Duodenal mucosa (tissue), 2 donors: ENCODE data around the gene KRTAP2-2.

Source experiments
- H3K27ac ChIP-seq: one replicate; pipeline ENCODE4 v1.7.0; 2013; ENCODE audit warnings: low read depth, low read length
- H3K27me3 ChIP-seq, 2 donors: one replicate each; pipeline ENCODE4 v1.7.0; 2013; ENCODE audit warnings: low read length in 2 of 2, control low read depth in 1 of 2; ENCODE audit not compliant: insufficient read depth in 2 of 2, control insufficient read depth in 1 of 2
- H3K36me3 ChIP-seq, 2 donors: one replicate each; pipeline ENCODE4 v1.7.0; 2013; ENCODE audit warnings: low read length in 2 of 2, control low read depth in 1 of 2; ENCODE audit not compliant: insufficient read depth in 2 of 2, control insufficient read depth in 1 of 2
- H3K4me1 ChIP-seq, 2 donors: one replicate each; pipeline ENCODE4 v1.7.0; 2013; ENCODE audit warnings: low read length in 2 of 2, control low read depth in 1 of 2; ENCODE audit not compliant: insufficient read depth in 2 of 2, control insufficient read depth in 1 of 2
- H3K4me3 ChIP-seq, 2 donors: one replicate each; pipeline ENCODE4 v1.7.0; 2013; ENCODE audit warnings: low read length in 2 of 2, low read depth in 1 of 2
- H3K9ac ChIP-seq, 2 donors: one replicate each; pipeline ENCODE4 v1.7.0; 2013; ENCODE audit warnings: low read length in 2 of 2, low read depth in 1 of 2
- H3K9me3 ChIP-seq, 2 donors: one replicate each; pipeline ENCODE4 v1.7.0; 2013; ENCODE audit warnings: low read length in 2 of 2, control low read depth in 1 of 2; ENCODE audit not compliant: control insufficient read depth in 1 of 2

The KRTAP2-2 gene

DNA sequence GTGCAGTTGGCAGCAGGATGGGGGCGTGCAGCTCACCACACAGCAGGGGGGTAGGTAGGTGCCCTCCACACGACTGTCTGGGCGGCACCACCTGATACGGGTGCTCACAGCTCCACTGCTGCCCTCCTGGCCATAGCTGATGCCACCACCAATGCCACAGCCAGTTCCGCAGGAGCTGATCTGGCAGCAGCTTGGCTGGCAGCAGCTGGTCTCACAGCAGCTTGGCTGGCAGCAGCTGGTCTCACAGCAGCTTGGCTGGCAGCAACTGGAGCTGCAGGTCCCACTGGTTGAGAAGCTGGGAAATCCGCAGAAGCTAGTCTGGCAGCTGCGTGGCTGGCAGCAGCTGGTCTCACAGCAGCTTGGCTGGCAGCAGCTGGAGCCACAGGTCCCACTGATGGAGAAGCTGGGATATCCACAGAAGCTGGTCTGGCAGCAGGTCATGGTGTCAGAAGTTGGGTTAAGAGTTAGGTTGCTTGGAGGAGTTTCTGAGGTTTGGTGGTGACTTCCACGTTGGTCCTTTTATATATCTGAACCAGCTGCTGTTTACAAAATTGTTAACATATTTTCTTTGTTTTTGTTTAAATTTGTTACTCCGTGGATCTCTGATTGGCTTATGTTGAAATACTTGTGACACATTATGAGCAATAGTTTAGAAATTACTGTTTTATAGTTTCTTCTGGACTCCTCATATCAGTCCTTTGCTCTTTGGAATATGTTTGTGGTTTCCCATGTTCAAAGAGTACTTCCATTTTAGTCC, 28.1 kb downstream of the KRTAP2-2 start, which contains the start of gene KRTAP1-5:
Gene KRTAP1-5 (minus strand): TSS at position 494 of the 757 bp plus-strand sequence. CDS start 53 bp downstream, at position 441.
- H3K4me3 ChIP-seq, result no peak within 1 kb of the TSS

DNA sequence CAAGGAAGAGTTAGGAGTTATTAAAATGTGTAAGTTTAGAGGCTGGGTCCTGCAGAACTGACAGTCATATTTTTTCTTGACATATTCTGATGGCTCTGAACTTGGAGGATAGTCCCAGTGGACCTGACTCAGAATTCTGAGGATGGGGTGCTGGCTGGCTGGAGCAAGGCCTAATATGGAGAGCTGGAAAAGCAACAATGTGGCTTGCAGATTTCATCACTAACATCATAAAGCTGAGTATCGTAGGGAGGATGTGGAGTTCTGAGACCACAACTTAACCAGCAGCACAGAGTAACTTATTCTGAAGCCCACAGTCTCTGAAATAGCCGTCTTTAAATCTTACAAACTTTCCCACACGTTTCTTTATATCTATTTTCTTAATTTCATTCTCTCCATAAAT, 30.3 kb downstream of the KRTAP2-2 start:
- Histone ChIP-seq H3K27ac (no peak overlapping the region), H3K9me3 (no peaks in the 10 kb centered on the region), H3K27me3 (peaks cover 0 to 3% of the 10 kb centered on the region in 2 donors), H3K36me3 (no peaks in the 10 kb centered on the region), H3K4me3 (no peak overlapping the region), H3K9ac (no peak overlapping the region), H3K4me1 (no peaks in the 10 kb centered on the region)

More for the DNA sequence above, 28.1 kb downstream of the KRTAP2-2 start, which contains the start of gene KRTAP1-5:
- Histone ChIP-seq H3K9ac (no peak within 1 kb of the TSS), H3K4me1 (no peaks in the 10 kb centered on the region), H3K36me3 (no peaks in the 10 kb centered on the region), H3K27me3 (peaks cover 0 to 3% of the 10 kb centered on the region in 2 donors), H3K27ac (no peak within 1 kb of the TSS), H3K9me3 (no peaks in the 10 kb centered on the region)

DNA sequence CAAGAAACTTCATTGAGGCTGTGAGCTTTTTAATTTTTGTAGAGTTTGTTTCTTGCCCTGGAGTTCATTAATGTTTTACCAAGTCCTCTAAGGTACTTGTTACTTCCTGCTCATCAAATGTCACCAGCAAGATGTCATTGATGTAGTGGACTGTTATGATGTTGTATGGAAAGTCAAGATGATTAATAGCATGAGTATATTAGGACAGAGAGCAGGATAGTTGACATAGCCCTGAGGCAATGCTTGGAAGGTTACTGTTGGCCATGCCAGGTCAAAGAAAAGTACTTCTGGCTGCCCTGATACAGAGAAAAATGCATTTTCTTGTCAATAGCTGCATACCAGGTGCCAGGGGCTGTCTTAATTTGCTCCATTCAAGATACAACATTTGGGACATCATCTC, 34.7 kb downstream of the KRTAP2-2 start:
- Histone ChIP-seq H3K27ac (no peak overlapping the region), H3K36me3 (no peaks in the 10 kb centered on the region), H3K4me3 (no peak overlapping the region), H3K9me3 (no peaks in the 10 kb centered on the region), H3K9ac (no peak overlapping the region), H3K4me1 (no peaks in the 10 kb centered on the region), H3K27me3 (no peaks in the 10 kb centered on the region)

DNA sequence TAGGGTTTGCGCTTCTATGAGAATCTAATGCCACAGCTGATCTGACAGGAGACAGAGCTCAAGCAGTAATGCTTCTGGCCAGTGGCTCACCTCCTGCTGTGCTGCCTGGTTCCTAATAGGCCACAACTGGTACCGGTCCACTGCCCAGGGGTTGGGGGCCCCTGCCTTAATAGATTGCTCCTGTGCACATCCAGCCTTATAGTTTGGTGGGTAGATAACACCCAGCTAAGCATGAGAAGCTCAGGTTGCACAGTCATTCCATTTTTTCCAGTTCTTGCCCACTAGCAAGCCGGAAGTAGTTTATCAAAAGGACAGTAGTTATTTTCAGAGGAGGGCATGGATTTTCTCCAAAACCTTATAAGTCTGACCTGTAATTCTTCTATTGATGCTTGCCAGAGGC, 35.6 kb downstream of the KRTAP2-2 start:
- Histone ChIP-seq H3K36me3 (no peaks in the 10 kb centered on the region), H3K27me3 (no peaks in the 10 kb centered on the region), H3K9me3 (no peaks in the 10 kb centered on the region), H3K4me1 (no peaks in the 10 kb centered on the region), H3K4me3 (no peak overlapping the region), H3K9ac (no peak overlapping the region), H3K27ac (no peak overlapping the region)

DNA sequence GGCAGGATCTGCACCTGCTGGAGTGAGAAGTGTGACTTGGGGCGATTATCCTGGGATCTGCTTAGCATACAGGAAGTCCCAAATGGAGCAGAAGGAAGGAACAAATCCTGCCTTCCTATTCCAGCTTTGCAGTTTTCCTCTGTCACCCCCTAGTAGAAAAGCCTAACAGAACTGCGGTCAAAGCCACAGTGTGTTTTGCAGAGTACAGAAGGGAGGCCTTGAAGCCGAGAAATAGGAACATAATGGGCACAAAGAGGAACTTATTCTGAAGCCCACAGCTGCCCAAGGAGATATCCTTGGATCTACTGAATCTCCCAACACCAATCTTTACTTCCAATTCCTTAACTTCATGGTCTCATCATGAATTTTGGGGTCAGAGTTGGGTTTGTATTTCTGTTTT, 36.5 kb downstream of the KRTAP2-2 start:
- no peak overlapping the region for H3K27ac ChIP-seq
- no peak overlapping the region for H3K4me3 ChIP-seq
- no peaks in the 10 kb centered on the region for H3K36me3 ChIP-seq
- no peaks in the 10 kb centered on the region for H3K4me1 ChIP-seq
- no peak overlapping the region for H3K9ac ChIP-seq
- H3K9me3 ChIP-seq, result no peaks in the 10 kb centered on the region
- no peaks in the 10 kb centered on the region for H3K27me3 ChIP-seq

DNA sequence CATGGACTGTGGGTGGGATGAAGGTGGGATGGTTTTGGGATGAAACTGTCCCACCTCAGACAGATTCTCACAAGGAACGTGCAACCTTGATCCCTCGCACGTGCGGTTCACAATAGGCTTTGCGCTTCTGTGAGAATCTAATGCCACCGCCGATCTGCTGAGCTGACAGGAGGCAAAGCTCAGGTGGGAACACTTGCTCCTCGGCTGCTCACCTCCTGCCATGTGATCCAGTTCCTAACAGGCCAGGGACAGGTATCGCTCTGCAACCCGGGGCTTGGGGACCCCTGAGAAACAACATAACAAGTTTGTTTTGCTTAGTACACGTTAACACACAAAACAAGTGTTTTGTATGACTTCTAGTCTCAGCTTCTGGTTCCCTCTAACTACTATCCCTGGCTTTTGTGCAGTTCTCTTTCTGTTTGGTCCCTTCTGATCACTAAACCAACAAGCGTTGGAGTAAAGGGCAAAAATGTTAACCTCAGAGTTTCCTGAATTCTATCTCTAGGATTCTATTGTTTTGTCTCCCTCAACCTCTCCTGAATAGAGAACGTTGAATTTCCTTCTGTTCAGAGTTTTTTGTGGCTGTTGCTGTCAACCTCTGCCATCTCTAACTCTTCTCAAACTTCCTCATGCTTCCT, 38.3 kb downstream of the KRTAP2-2 start:
- Histone ChIP-seq H3K9ac (no peak overlapping the region), H3K9me3 (no peaks in the 10 kb centered on the region), H3K4me1 (no peaks in the 10 kb centered on the region), H3K27me3 (no peaks in the 10 kb centered on the region), H3K27ac (no peak overlapping the region), H3K36me3 (no peaks in the 10 kb centered on the region), H3K4me3 (no peak overlapping the region)

DNA sequence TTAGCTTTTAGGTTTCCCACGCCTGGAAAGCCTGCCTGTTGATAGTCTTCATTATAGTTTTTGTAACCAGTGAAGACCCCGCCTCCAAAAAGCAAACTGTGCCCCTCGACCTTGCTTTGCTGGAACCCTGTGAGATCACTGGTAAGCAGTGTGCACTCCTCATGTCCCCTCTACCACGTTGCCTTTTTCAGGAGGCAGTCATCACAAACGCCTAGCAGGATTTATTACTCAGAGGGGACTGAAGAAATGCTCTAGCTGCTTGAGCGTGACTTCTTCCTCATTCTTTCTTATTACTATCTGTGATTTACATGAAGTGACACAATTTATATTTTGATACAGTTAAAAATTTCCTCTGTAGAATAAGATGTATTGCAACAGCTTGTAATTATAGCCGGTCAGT, 39.6 kb downstream of the KRTAP2-2 start:
- H3K27me3 ChIP-seq, result no peaks in the 10 kb centered on the region
- H3K27ac ChIP-seq, result no peak overlapping the region
- H3K4me1 ChIP-seq, result no peaks in the 10 kb centered on the region

DNA sequence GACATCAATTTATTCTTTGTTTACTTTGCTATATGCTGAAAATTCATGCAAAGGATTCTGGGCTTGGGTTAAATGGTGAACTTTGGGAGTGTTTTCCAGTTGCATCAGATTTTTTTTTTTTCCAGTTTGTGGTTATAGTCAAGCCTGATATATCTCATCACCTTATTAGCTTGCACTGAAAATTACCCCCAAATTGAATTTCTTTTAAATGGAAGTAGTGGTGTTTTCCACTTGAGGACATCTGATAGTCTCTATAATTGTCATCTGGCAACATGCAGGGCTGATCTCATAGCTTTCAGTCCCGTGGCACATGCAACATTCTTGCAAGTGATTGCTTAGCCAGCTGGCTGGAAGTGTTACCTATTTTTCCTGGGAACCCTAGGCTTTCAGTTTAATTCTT, 41.4 kb downstream of the KRTAP2-2 start:
- Histone ChIP-seq H3K36me3 (no peaks in the 10 kb centered on the region), H3K9ac (no peak overlapping the region), H3K27ac (no peak overlapping the region), H3K27me3 (no peaks in the 10 kb centered on the region), H3K4me3 (no peak overlapping the region), H3K4me1 (no peaks in the 10 kb centered on the region), H3K9me3 (no peaks in the 10 kb centered on the region)

More for the DNA sequence above, 39.6 kb downstream of the KRTAP2-2 start:
- Histone ChIP-seq H3K4me3 (no peak overlapping the region), H3K36me3 (no peaks in the 10 kb centered on the region), H3K9me3 (no peaks in the 10 kb centered on the region), H3K9ac (no peak overlapping the region)

DNA sequence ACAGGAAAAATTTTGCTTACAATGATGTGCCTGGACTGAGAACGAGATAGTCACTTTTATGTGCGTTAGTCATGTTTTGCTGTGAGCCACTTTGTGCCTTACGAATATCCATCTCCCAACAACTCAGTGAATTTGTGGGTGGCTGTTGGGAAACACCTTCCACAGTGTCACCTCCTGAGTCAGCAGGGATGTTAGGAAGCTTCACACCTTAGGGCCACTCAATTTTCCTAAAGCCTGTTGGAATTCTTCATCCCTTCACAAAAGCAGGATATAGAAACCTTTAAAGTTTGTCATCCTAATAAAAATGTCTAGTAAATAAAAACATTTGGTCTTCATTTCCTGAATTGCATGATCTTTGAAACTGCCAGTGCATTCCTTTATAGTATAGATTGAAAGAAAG, 41.8 kb downstream of the KRTAP2-2 start:
- no peaks in the 10 kb centered on the region for H3K27me3 ChIP-seq
- no peaks in the 10 kb centered on the region for H3K4me1 ChIP-seq
- no peaks in the 10 kb centered on the region for H3K9me3 ChIP-seq
- H3K9ac ChIP-seq, result no peak overlapping the region
- H3K27ac ChIP-seq, result no peak overlapping the region
- no peak overlapping the region for H3K4me3 ChIP-seq
- no peaks in the 10 kb centered on the region for H3K36me3 ChIP-seq

DNA sequence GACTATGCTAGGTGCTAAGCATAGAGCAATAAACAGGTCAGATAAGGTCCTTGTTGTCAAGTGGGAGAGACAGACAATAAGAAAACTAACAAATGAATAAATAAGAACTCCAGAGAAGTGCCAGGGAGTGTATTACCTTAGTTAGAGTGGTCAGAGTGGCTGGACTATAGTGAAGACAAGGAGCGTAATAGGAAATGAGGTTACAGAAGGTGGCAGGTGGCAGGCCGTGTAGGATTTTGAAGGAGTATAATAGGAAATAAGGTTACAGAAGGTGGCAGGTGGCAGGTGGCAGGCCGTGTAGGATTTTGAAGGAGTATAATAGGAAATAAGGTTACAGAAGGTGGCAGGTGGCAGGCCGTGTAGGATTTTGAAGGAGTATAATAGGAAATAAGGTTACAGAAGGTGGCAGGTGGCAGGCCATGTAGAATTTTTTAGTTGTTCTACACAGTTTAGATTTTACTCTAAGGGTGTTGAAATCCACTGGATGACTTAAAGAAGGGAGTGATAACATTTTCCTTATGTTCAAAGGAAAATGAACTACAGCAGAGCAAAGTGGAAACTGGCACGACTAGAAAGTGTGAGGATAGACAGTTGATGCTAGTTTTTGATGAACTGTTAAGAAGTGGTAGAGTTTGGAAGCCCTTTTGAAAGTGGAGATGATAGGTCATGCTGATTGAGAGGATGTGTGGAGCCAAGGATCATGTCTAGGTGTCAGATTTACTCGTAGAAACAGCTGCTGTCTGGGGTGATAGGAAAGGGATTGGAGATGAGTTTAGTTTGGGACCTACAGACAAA, 42.5 kb downstream of the KRTAP2-2 start:
- Histone ChIP-seq H3K9ac (no peak overlapping the region), H3K36me3 (no peaks in the 10 kb centered on the region), H3K27me3 (no peaks in the 10 kb centered on the region), H3K4me1 (no peaks in the 10 kb centered on the region), H3K4me3 (no peak overlapping the region), H3K9me3 (no peaks in the 10 kb centered on the region), H3K27ac (no peak overlapping the region)
